ENCODE data around the gene RERE. TPM values are rescaled to one million over a fixed set of nuclear protein-coding genes. Genes with fewer than 3 reads are reported as not detected.

RERE gene
- polyA plus RNA-seq, 1 of the 3 experiments (the other 2 are of a cell fraction), result 8.1 TPM

- Histone ChIP-seq H3K9ac (no peak overlapping the region), H3K79me2 (ENCODE audit: insufficient read depth) (peaks cover 4% of the 10 kb centered on the region), H3K4me2 (no peak overlapping the region), H3K9me2 (no peaks in the 10 kb centered on the region), H3K4me1 (ENCODE audit: control insufficient read depth in 1 of 2, insufficient read depth in 2 of 2, low read depth in 1 of 2, low read length in 1 of 2) (peaks cover 16 to 27% of the 10 kb centered on the region in 2 experiments; a peak in 3 of 4 replicates), H3K4me3 (ENCODE audit: low read depth in 2 of 2, low read length in 1 of 2) (no peak overlapping the region), H3K27ac (ENCODE audit: low read depth in 2 of 2, low read length in 1 of 2) (no peak overlapping the region; a peak in 1 of 4 replicates), H3K36me3 (replicated peaks in 1 of 2; ENCODE audit: control insufficient read depth in 1 of 2, insufficient read depth in 2 of 2, low read length in 1 of 2) (no peaks in the 10 kb centered on the region), H3F3A (replicated peaks; ENCODE audit: insufficient read depth) (no peaks in the 10 kb centered on the region), H2AFZ (ENCODE audit: low read depth) (no peak overlapping the region), H4K20me1 (ENCODE audit: insufficient read depth) (no peaks in the 10 kb centered on the region), H3K27me3 (ENCODE audit: insufficient read depth) (no peaks in the 10 kb centered on the region), H3K9me3 (no peaks in the 10 kb centered on the region)
- DNase-seq, result no peak
- CTCF ChIA-PET, result interaction anchor here (0.6 to 2.2 kb wide), 3 partner anchors 26 to 60 kb away, joined by 3 to 12 read pairs (median 3); no protein-coding TSS in a partner anchor
- POLR2A ChIA-PET, result no interaction called here
- TF ChIP-seq ELF1 (IDR thresholded peaks at IDR 0.05), result no peak
- TF ChIP-seq IRF3 (IDR thresholded peaks at IDR 0.05; ENCODE audit: low read depth, low read length), result no peak
- no peak for TF ChIP-seq NRF1 (IDR thresholded peaks at IDR 0.05; ENCODE audit: low read depth, low read length)
- TF ChIP-seq PBX3 (IDR thresholded peaks at IDR 0.05), result no peak
- TF ChIP-seq TEAD4 (IDR thresholded peaks at IDR 0.05; ENCODE audit: borderline replicate concordance, insufficient read depth), result no peak
- WGBS (ENCODE audit: low lambda C conversion rate), result 98% methylated on average over 2 of the region's 2 CpGs
Observed at GRCh38 chr1:8752411-8752810, 65.0 kb downstream of the RERE start.

- no peak overlapping the region for H2AFZ ChIP-seq (ENCODE audit: low read depth)
- peaks cover 4% of the 10 kb centered on the region for H3K79me2 ChIP-seq (ENCODE audit: insufficient read depth)
- H3F3A ChIP-seq (replicated peaks; ENCODE audit: insufficient read depth), result no peaks in the 10 kb centered on the region
- H3K27me3 ChIP-seq (ENCODE audit: insufficient read depth), result no peaks in the 10 kb centered on the region
- POLR2A ChIA-PET, result no interaction called here
- H3K9ac ChIP-seq, result no peak overlapping the region
- no peaks in the 10 kb centered on the region for H4K20me1 ChIP-seq (ENCODE audit: insufficient read depth)
- H3K4me2 ChIP-seq, result no peak overlapping the region
- no peak for DNase-seq
- TF ChIP-seq ELF1 (IDR thresholded peaks at IDR 0.05) (no peak), TCF12 (IDR thresholded peaks at IDR 0.05) (no peak), IRF3 (IDR thresholded peaks at IDR 0.05; ENCODE audit: low read depth, low read length) (no peak), RFX5 (IDR thresholded peaks at IDR 0.05; ENCODE audit: low read length) (no peak), ZBTB33 (IDR thresholded peaks at IDR 0.05; ENCODE audit: borderline replicate concordance, low read depth) (no peak), USF2 (IDR thresholded peaks at IDR 0.05; ENCODE audit: borderline replicate concordance, low read depth, low read length) (no peak)
- H3K36me3 ChIP-seq (replicated peaks in 1 of 2; ENCODE audit: control insufficient read depth in 1 of 2, insufficient read depth in 2 of 2, low read length in 1 of 2), result no peaks in the 10 kb centered on the region
- no peak overlapping the region for H3K27ac ChIP-seq (ENCODE audit: low read depth in 2 of 2, low read length in 1 of 2)
- no peak overlapping the region for H3K4me3 ChIP-seq (ENCODE audit: low read depth in 2 of 2, low read length in 1 of 2)
- WGBS (ENCODE audit: low lambda C conversion rate), result 91% methylated on average over 4 of the region's 4 CpGs
- H3K4me1 ChIP-seq (ENCODE audit: control insufficient read depth in 1 of 2, insufficient read depth in 2 of 2, low read depth in 1 of 2, low read length in 1 of 2), result peaks cover 16 to 27% of the 10 kb centered on the region in 2 experiments; a peak in 3 of 4 replicates
- H3K9me2 ChIP-seq, result no peaks in the 10 kb centered on the region
- H3K9me3 ChIP-seq, result no peaks in the 10 kb centered on the region
- CTCF ChIA-PET, result interaction anchor here (1.0 to 2.2 kb wide), 4 partner anchors 11 to 97 kb away, joined by 3 to 12 read pairs (median 4); no protein-coding TSS in a partner anchor
Observed at GRCh38 chr1:8751984-8752383, 65.5 kb downstream of the RERE start.

Data from SK-N-SH (cell line).